HEK293T (cell line): ENCODE data around the gene RSF1.

Source experiments
- CTCF ChIA-PET: fragments of 350-600 bp; formaldehyde crosslinking; extraction: SDS; loops from one replicate; lab custom pipeline; 2021; ENCODE audit warnings: antibody characterized with exemption, inconsistent platforms; lab: Yijun Ruan, JAX
- POLR2A ChIA-PET: fragments of 350-600 bp; formaldehyde crosslinking; extraction: SDS; loops from one replicate; lab custom pipeline; 2020; ENCODE audit warnings: antibody characterized with exemption, inconsistent platforms; lab: Yijun Ruan, JAX
- DNase-seq: peaks from one replicate; pipeline ENCODE4 v3.0.0; 2012; ENCODE audit warnings: mixed read lengths; ENCODE audit errors: extremely low spot score
- ARNT ChIP-seq: fragments of 450-650 bp; IDR thresholded peaks from 2 replicates; pipeline ENCODE4 v1.6.1; 2017; ENCODE audit warnings: mild to moderate bottlenecking
- BHLHE40 ChIP-seq: fragments of 450-650 bp; IDR thresholded peaks from 2 replicates; pipeline ENCODE4 v1.6.1; 2016; ENCODE audit warnings: mild to moderate bottlenecking, moderate library complexity, borderline replicate concordance
- CTBP1 ChIP-seq: fragments of 450-650 bp; IDR thresholded peaks from 2 replicates; pipeline ENCODE4 v1.6.1; 2016; ENCODE audit warnings: borderline replicate concordance
- ELF4 ChIP-seq: fragments of 450-650 bp; IDR thresholded peaks from 2 replicates; pipeline ENCODE4 v1.6.1; 2017; ENCODE audit warnings: antibody characterized with exemption
- FOXA1 ChIP-seq: fragments of 450-650 bp; IDR thresholded peaks from 2 replicates; pipeline ENCODE4 v1.6.1; 2016; ENCODE audit warnings: mild to moderate bottlenecking
- FOXK2 ChIP-seq: fragments of 450-650 bp; IDR thresholded peaks from 2 replicates; pipeline ENCODE4 v1.6.1; 2016; ENCODE audit warnings: mild to moderate bottlenecking
- FOXM1 ChIP-seq: fragments of 450-650 bp; IDR thresholded peaks from 2 replicates; pipeline ENCODE4 v1.6.1; 2017; ENCODE audit warnings: mild to moderate bottlenecking, borderline replicate concordance
- HDGF ChIP-seq: fragments of 450-650 bp; IDR thresholded peaks from 2 replicates; pipeline ENCODE4 v1.6.1; 2017; ENCODE audit warnings: antibody characterized with exemption, borderline replicate concordance
- L3MBTL2 ChIP-seq: fragments of 450-650 bp; conservative IDR thresholded peaks from 2 replicates; pipeline ENCODE4 v1.6.1; 2016; ENCODE audit warnings: mild to moderate bottlenecking
- LEF1 ChIP-seq: fragments of 450-650 bp; IDR thresholded peaks from 2 replicates; pipeline ENCODE4 v1.6.1; 2017; ENCODE audit warnings: mild to moderate bottlenecking, borderline replicate concordance
- NFRKB ChIP-seq: fragments of 450-650 bp; IDR thresholded peaks from 2 replicates; pipeline ENCODE4 v1.6.1; 2016; ENCODE audit warnings: mild to moderate bottlenecking, moderate library complexity
- PKNOX1 ChIP-seq: fragments of 450-650 bp; IDR thresholded peaks from 2 replicates; pipeline ENCODE4 v1.6.1; 2016
- SP1 ChIP-seq: fragments of 450-650 bp; IDR thresholded peaks from 2 replicates; pipeline ENCODE4 v1.6.1; 2017
- SUZ12 ChIP-seq: fragments of 450-650 bp; IDR thresholded peaks from 2 replicates; pipeline ENCODE4 v1.6.1; 2016; ENCODE audit warnings: mild to moderate bottlenecking
- TARDBP ChIP-seq: fragments of 450-650 bp; IDR thresholded peaks from 2 replicates; pipeline ENCODE4 v1.6.1; 2016
- ZNF384 ChIP-seq: fragments of 450-650 bp; IDR thresholded peaks from 2 replicates; pipeline ENCODE4 v1.6.1; 2016

RSF1 gene

GRCh38 chr11:77660947-77661346 lies 159.6 kb downstream of the RSF1 start:
- CTCF ChIA-PET, result no interaction called here
- POLR2A ChIA-PET, result interaction anchor here (1.2 kb wide), 1 partner anchor 334 kb away, joined by 3 read pairs; the partner anchor contains the start of gene INTS4
- DNase-seq, result no peak
- TF ChIP-seq TARDBP, result no peak
- TF ChIP-seq SUZ12, result no peak
- TF ChIP-seq FOXM1, result no peak
- no peak for TF ChIP-seq CTBP1
- TF ChIP-seq BHLHE40, result no peak
- no peak for TF ChIP-seq PKNOX1
- no peak for TF ChIP-seq ARNT
- TF ChIP-seq ZNF384, result no peak
- TF ChIP-seq LEF1, result no peak
- no peak for TF ChIP-seq ELF4
- TF ChIP-seq HDGF, result no peak
- no peak for TF ChIP-seq FOXK2
- TF ChIP-seq NFRKB, result no peak
- TF ChIP-seq FOXA1, result no peak
- TF ChIP-seq L3MBTL2, result no peak

- TF ChIP-seq ARNT, result no peak
- TF ChIP-seq FOXM1, result no peak
- TF ChIP-seq BHLHE40, result no peak
- no peak for TF ChIP-seq ELF4
- TF ChIP-seq FOXK2, result no peak
- TF ChIP-seq LEF1, result no peak
- no peak for TF ChIP-seq PKNOX1
- TF ChIP-seq TARDBP, result no peak
- no peak for TF ChIP-seq SP1
- TF ChIP-seq FOXA1, result no peak
- TF ChIP-seq NFRKB, result no peak
- no peak for TF ChIP-seq SUZ12
- TF ChIP-seq ZNF384, result no peak
- no peak for TF ChIP-seq HDGF
- no peak for TF ChIP-seq L3MBTL2
- CTCF ChIA-PET, result no interaction called here
- POLR2A ChIA-PET, result no interaction called here
- no peak for DNase-seq
These were observed 162.1 kb downstream of the RSF1 start for GRCh38 chr11:77658213-77659013.

GRCh38 chr11:77656362-77656761 lies 164.2 kb downstream of the RSF1 start:
- ChIA-PET CTCF (no interaction called here), POLR2A (no interaction called here)
- TF ChIP-seq FOXK2, result no peak
- TF ChIP-seq BHLHE40, result no peak
- TF ChIP-seq NFRKB, result no peak
- no peak for TF ChIP-seq LEF1
- no peak for TF ChIP-seq FOXA1
- no peak for TF ChIP-seq FOXM1
- no peak for TF ChIP-seq PKNOX1
- TF ChIP-seq ARNT, result no peak
- TF ChIP-seq CTBP1, result no peak
- no peak for TF ChIP-seq SUZ12
- no peak for TF ChIP-seq TARDBP
- TF ChIP-seq ZNF384, result no peak
- TF ChIP-seq HDGF, result no peak
- DNase-seq, result no peak

- CTCF ChIA-PET, result no interaction called here
- POLR2A ChIA-PET, result no interaction called here
- TF ChIP-seq FOXA1 (no peak), ELF4 (no peak), ZNF384 (peak; percentile 82)
- DNase-seq, result no peak
These were observed 165.6 kb downstream of the RSF1 start for GRCh38 chr11:77654770-77655434.

- CTCF ChIA-PET, result no interaction called here
- DNase-seq, result no peak
- POLR2A ChIA-PET, result no interaction called here
- TF ChIP-seq HDGF (no peak), L3MBTL2 (no peak), BHLHE40 (no peak), SUZ12 (no peak), SP1 (no peak), PKNOX1 (peak; percentile 46; the same call in 1 of the 2 replicates), CTBP1 (no peak), NFRKB (no peak)
These were observed 170.4 kb downstream of the RSF1 start for GRCh38 chr11:77650123-77650522.
